PC-9 (cell line): Measurements from ENCODE around the gene HAX1. TPM values are rescaled to one million over a fixed set of nuclear protein-coding genes. Genes with fewer than 3 reads are reported as not detected.

ENCODE experiments used
- BruUV-seq: library from RNA; stranded (reverse); fragments of 400-500 nt; replicated peaks from 2 replicates; lab custom pipeline; 2021; lab: Mats Ljungman, UMichigan
- CTCF ChIA-PET: fragments of 300-600 bp; sonication (Branson Sonifier 250); formaldehyde crosslinking; loops from one replicate; lab custom pipeline; 2022; ENCODE audit warnings: antibody characterized with exemption; lab: Charles Lee
- POLR2A ChIA-PET: fragments of 300-600 bp; sonication (Branson Sonifier 250); formaldehyde crosslinking; loops from one replicate; lab custom pipeline; 2022; ENCODE audit warnings: antibody characterized with exemption; ENCODE audit not compliant: unreplicated experiment; lab: Charles Lee
- DNase-seq, 2 experiments: peaks; one replicate each; pipeline versions ENCODE4 v3.0.0 to v3.0.0-alpha.2; 2015 to 2022; ENCODE audit warnings: mixed read lengths in 1 of 2
- H2AFZ ChIP-seq: fragments of 200-600 bp; sonication (generic); 2 replicates; pipeline ENCODE4 v1.8.1; 2017; ENCODE audit warnings: antibody characterized with exemption
- H3F3A ChIP-seq: fragments of 200-600 bp; sonication (generic); 2 replicates; pipeline ENCODE4 v1.8.1; 2017; ENCODE audit warnings: antibody characterized with exemption, mild to moderate bottlenecking, low read depth; ENCODE audit not compliant: insufficient read depth
- H3K27ac ChIP-seq: fragments of 200-600 bp; sonication (generic); 2 replicates; pipeline ENCODE4 v1.6.1; 2016; ENCODE audit warnings: mixed run types
- H3K27me3 ChIP-seq: fragments of 200-600 bp; sonication (generic); 2 replicates; pipeline ENCODE4 v1.6.1; 2016; ENCODE audit warnings: low read depth, mixed run types; ENCODE audit not compliant: insufficient read depth
- H3K36me3 ChIP-seq: fragments of 200-600 bp; sonication (generic); 2 replicates; pipeline ENCODE4 v1.6.1; 2016; ENCODE audit warnings: low read depth, mixed run types
- H3K4me1 ChIP-seq: fragments of 200-600 bp; sonication (generic); replicated peaks from 2 replicates; pipeline ENCODE4 v1.6.1; 2016; ENCODE audit warnings: mixed run types; ENCODE audit not compliant: insufficient read depth
- H3K4me2 ChIP-seq: fragments of 200-600 bp; sonication (generic); 2 replicates; pipeline ENCODE4 v1.6.1; 2017; ENCODE audit warnings: mixed run types
- H3K4me3 ChIP-seq: fragments of 200-600 bp; sonication (generic); 2 replicates; pipeline ENCODE4 v1.6.1; 2016; ENCODE audit warnings: mixed run types
- H3K79me2 ChIP-seq: fragments of 200-600 bp; sonication (generic); 2 replicates; pipeline ENCODE4 v1.6.1; 2017; ENCODE audit warnings: low read depth, mixed run types
- H3K9me2 ChIP-seq: fragments of 200-600 bp; sonication (generic); 2 replicates; pipeline ENCODE4 v1.8.1; 2017; ENCODE audit warnings: mild to moderate bottlenecking; ENCODE audit not compliant: insufficient read depth
- H3K9me3 ChIP-seq: fragments of 200-600 bp; sonication (generic); 2 replicates; pipeline ENCODE4 v1.8.1; 2016; ENCODE audit warnings: low read depth; ENCODE audit not compliant: insufficient read depth
- H4K20me1 ChIP-seq: fragments of 200-600 bp; sonication (generic); 2 replicates; pipeline ENCODE4 v1.8.1; 2017; ENCODE audit not compliant: insufficient read depth
- CTCF ChIP-seq: fragments of 200-600 bp; sonication (generic); conservative IDR thresholded peaks from 2 replicates; pipeline ENCODE4 v1.6.1; 2017; ENCODE audit warnings: mixed run types, antibody characterized with exemption, mild to moderate bottlenecking, moderate library complexity
- EZH2 ChIP-seq: fragments of 200-600 bp; sonication (generic); IDR thresholded peaks from 2 replicates; pipeline ENCODE4 v1.8.0; 2017; ENCODE audit warnings: antibody characterized with exemption, low read depth
- intact Hi-C: fragments of 100-400 bp; cut with micrococcal nuclease; formaldehyde crosslinking; loops from one replicate; pipeline ENCODE4 v1.10.0; 2022; ENCODE audit not compliant: unreplicated experiment
- total RNA-seq: library from RNA; stranded (reverse); gene quantifications from 2 replicates; pipeline ENCODE4 v1.2.3, GENCODE V29; 2021

HAX1 gene
- total RNA-seq, 1 experiment from 2014 or later = 92.3 TPM

GRCh38 chr1:154240294-154240833, 32.1 kb upstream of the HAX1 start:
- no peak for TF ChIP-seq EZH2
- TF ChIP-seq CTCF = no peak

GRCh38 chr1:154241703-154242351, 30.6 kb upstream of the HAX1 start:
- no peak overlapping the region for H3K4me3 ChIP-seq
- ChIA-PET POLR2A (no interaction called here), CTCF (no interaction called here)
- peaks cover 91% of the 10 kb centered on the region for H3K36me3 ChIP-seq
- H3K4me1 ChIP-seq = no peaks in the 10 kb centered on the region
- BruUV-seq = no TSS peak
- H3K4me2 ChIP-seq = no peak overlapping the region
- no peaks in the 10 kb centered on the region for H3K27me3 ChIP-seq
- DNase-seq = no peak
- no peak overlapping the region for H3K27ac ChIP-seq
- H3F3A ChIP-seq = peaks cover 30% of the 10 kb centered on the region
- no peaks in the 10 kb centered on the region for H3K9me2 ChIP-seq
- no peak overlapping the region for H2AFZ ChIP-seq
- H3K9me3 ChIP-seq = no peaks in the 10 kb centered on the region
- TF ChIP-seq CTCF = no peak
- TF ChIP-seq EZH2 = no peak
- H4K20me1 ChIP-seq = peaks cover 61% of the 10 kb centered on the region
- intact Hi-C loops = no loop called here
- H3K79me2 ChIP-seq = peaks cover 34% of the 10 kb centered on the region

More at GRCh38 chr1:154240294-154240833, 32.1 kb upstream of the HAX1 start:
- POLR2A ChIA-PET = no interaction called here
- intact Hi-C loops = no loop called here
- CTCF ChIA-PET = interaction anchor here (0.6 kb wide), 1 partner anchor 221 kb away, joined by 5 read pairs; no protein-coding TSS in a partner anchor
- Histone ChIP-seq H3K27ac (no peak overlapping the region), H3K79me2 (peaks cover 36% of the 10 kb centered on the region), H3K4me3 (no peak overlapping the region), H2AFZ (no peak overlapping the region), H3K4me2 (no peak overlapping the region), H3K4me1 (no peaks in the 10 kb centered on the region), H3K27me3 (no peaks in the 10 kb centered on the region), H3K9me2 (no peaks in the 10 kb centered on the region), H3K36me3 (peaks cover 87% of the 10 kb centered on the region), H3K9me3 (no peaks in the 10 kb centered on the region), H4K20me1 (peaks cover 51% of the 10 kb centered on the region), H3F3A (peaks cover 39% of the 10 kb centered on the region)
- no peak for DNase-seq
- BruUV-seq = no TSS peak

- peaks cover 11% of the 10 kb centered on the region; the same call in 1 of the 2 replicates for H3F3A ChIP-seq
- TF ChIP-seq CTCF = no peak
- no peak overlapping the region for H2AFZ ChIP-seq
- no peak overlapping the region for H3K4me2 ChIP-seq
- ChIA-PET CTCF (interaction anchor here (0.6 kb wide), 1 partner anchor 94 kb away, joined by 10 read pairs; no protein-coding TSS in a partner anchor), POLR2A (interaction anchor here (0.7 kb wide), 1 partner anchor 38 kb away, joined by 6 read pairs; no protein-coding TSS in a partner anchor)
- no peak overlapping the region for H3K4me3 ChIP-seq
- H3K4me1 ChIP-seq = no peaks in the 10 kb centered on the region
- H3K36me3 ChIP-seq = peaks cover 69% of the 10 kb centered on the region
- no TSS peak for BruUV-seq
- H3K79me2 ChIP-seq = no peaks in the 10 kb centered on the region
- H3K27me3 ChIP-seq = no peaks in the 10 kb centered on the region
- no peaks in the 10 kb centered on the region for H3K9me2 ChIP-seq
- no peaks in the 10 kb centered on the region for H3K9me3 ChIP-seq
- no peak for DNase-seq
- intact Hi-C loops = no loop called here
- H4K20me1 ChIP-seq = peaks cover 25% of the 10 kb centered on the region
- no peak overlapping the region for H3K27ac ChIP-seq
These were observed 18.8 kb upstream of the HAX1 start for GRCh38 chr1:154253671-154254070.
